HepG2 (cell line): ENCODE measurements around the gene ZDHHC14. TPM values are rescaled to one million over a fixed set of nuclear protein-coding genes. Genes with fewer than 3 reads are reported as not detected.

Experiments
- ATF5 ChIP-seq: sonication (generic); formaldehyde crosslinking; IDR thresholded peaks from 2 replicates; pipeline ENCODE4 v1.4.0; 2020; ENCODE audit warnings: mild to moderate bottlenecking, low read depth, missing genetic modification reagents
- ATF7 ChIP-seq, 2 experiments: fragments of 450-650 bp in 1 of 2; sonication (generic) in 1 of 2; formaldehyde crosslinking in 1 of 2; IDR thresholded peaks; 2 replicates each; pipeline versions ENCODE4 v1.4.0 to v1.6.1; 2016 to 2020; ENCODE audit warnings: antibody characterized with exemption in 1 of 2, mild to moderate bottlenecking in 1 of 2, missing genetic modification reagents in 1 of 2
- CREB1 ChIP-seq, 2 experiments: fragments of 450-650 bp in 1 of 2; IDR thresholded peaks; 2 replicates each; pipeline ENCODE4 v1.6.1; 2016 to 2017; ENCODE audit warnings: control low read depth in 1 of 2, mild to moderate bottlenecking in 1 of 2, missing compliant biosample characterization in 1 of 2, missing genetic modification characterization in 1 of 2
- EZH2 ChIP-seq: conservative IDR thresholded peaks from 2 replicates; pipeline ENCODE4 v1.6.1; 2012; ENCODE audit warnings: mild to moderate bottlenecking, low read depth, low read length, moderate library complexity
- HOXA5 ChIP-seq: sonication (generic); formaldehyde crosslinking; IDR thresholded peaks from 2 replicates; pipeline ENCODE4 v1.4.0; 2020; ENCODE audit warnings: missing genetic modification reagents
- KDM1A ChIP-seq: IDR thresholded peaks from 2 replicates; pipeline ENCODE4 v1.6.1; 2016; ENCODE audit warnings: missing compliant biosample characterization
- KDM5A ChIP-seq: fragments of 200-600 bp; sonication (generic); IDR thresholded peaks from 2 replicates; pipeline ENCODE4 v1.7.0; 2018; ENCODE audit warnings: antibody characterized with exemption, mild to moderate bottlenecking, low read length, borderline replicate concordance
- NCOA1 ChIP-seq: sonication (generic); formaldehyde crosslinking; IDR thresholded peaks from 2 replicates; pipeline ENCODE4 v1.9.0; 2021; ENCODE audit warnings: missing genetic modification reagents
- NR1H2 ChIP-seq: sonication (generic); formaldehyde crosslinking; IDR thresholded peaks from 2 replicates; pipeline ENCODE4 v1.8.1; 2022; ENCODE audit warnings: low read depth, missing genetic modification reagents, borderline replicate concordance
- PBX2 ChIP-seq: IDR thresholded peaks from 2 replicates; pipeline ENCODE4 v1.6.1; 2016; ENCODE audit warnings: control low read depth
- POGZ ChIP-seq: sonication (generic); formaldehyde crosslinking; IDR thresholded peaks from 2 replicates; pipeline ENCODE4 v1.4.0; 2020; ENCODE audit warnings: mild to moderate bottlenecking, missing genetic modification reagents
- RFX1 ChIP-seq: fragments of 450-650 bp; IDR thresholded peaks from 2 replicates; pipeline ENCODE4 v1.6.1; 2017
- RXRA ChIP-seq: sonication (generic); formaldehyde crosslinking; IDR thresholded peaks from 2 replicates; pipeline ENCODE4 v1.5.1; 2020; ENCODE audit warnings: missing genetic modification reagents
- SMARCE1 ChIP-seq: fragments of 450-650 bp; IDR thresholded peaks from 2 replicates; pipeline ENCODE4 v1.6.1; 2017; ENCODE audit warnings: borderline replicate concordance
- STAT6 ChIP-seq: sonication (generic); formaldehyde crosslinking; IDR thresholded peaks from 2 replicates; pipeline ENCODE4 v1.4.0; 2020; ENCODE audit warnings: missing genetic modification reagents, mild to moderate bottlenecking, borderline replicate concordance
- TBP ChIP-seq: sonication (generic); formaldehyde crosslinking; IDR thresholded peaks from 2 replicates; pipeline ENCODE4 v1.5.0; 2020; ENCODE audit warnings: missing genetic modification reagents
- TEF ChIP-seq: sonication (generic); formaldehyde crosslinking; IDR thresholded peaks from 2 replicates; pipeline ENCODE4 v1.5.0; 2020; ENCODE audit warnings: missing genetic modification reagents
- TFDP2 ChIP-seq: sonication (generic); formaldehyde crosslinking; IDR thresholded peaks from 2 replicates; pipeline ENCODE4 v1.4.0; 2020; ENCODE audit warnings: missing genetic modification reagents
- U2AF2 ChIP-seq: fragments of 200-400 bp; formaldehyde crosslinking; IDR thresholded peaks from 2 replicates; pipeline ENCODE4 v1.6.1; 2017; ENCODE audit warnings: low read depth, mild to moderate bottlenecking, low read length
- ZNF335 ChIP-seq: sonication (generic); formaldehyde crosslinking; IDR thresholded peaks from 2 replicates; pipeline ENCODE4 v1.4.0; 2020; ENCODE audit warnings: missing genetic modification reagents
- ZNF354B ChIP-seq: sonication (generic); formaldehyde crosslinking; IDR thresholded peaks from 2 replicates; pipeline ENCODE4 v1.8.0; 2022; ENCODE audit warnings: mild to moderate bottlenecking, missing genetic modification reagents
- ZNF430 ChIP-seq: sonication (generic); formaldehyde crosslinking; IDR thresholded peaks from 2 replicates; pipeline ENCODE4 v1.9.0; 2021; ENCODE audit warnings: mild to moderate bottlenecking, missing genetic modification reagents
- ZNF841 ChIP-seq: sonication (generic); formaldehyde crosslinking; IDR thresholded peaks from 2 replicates; pipeline ENCODE4 v1.8.1; 2023; ENCODE audit warnings: missing genetic modification reagents, borderline replicate concordance
- ZSCAN12 ChIP-seq: sonication (generic); formaldehyde crosslinking; IDR thresholded peaks from 2 replicates; pipeline ENCODE4 v1.9.0; 2021; ENCODE audit warnings: mild to moderate bottlenecking, missing genetic modification reagents
- ZSCAN22 ChIP-seq: sonication (generic); formaldehyde crosslinking; IDR thresholded peaks from 2 replicates; pipeline ENCODE4 v1.4.0; 2020; ENCODE audit warnings: mild to moderate bottlenecking, missing genetic modification reagents
- polyA plus RNA-seq, 8 experiments: library from polyadenylated mRNA; depleted of rRNA in 3 of 8; stranded (reverse) in 7 of 8; unstranded in 1 of 8; fragments of >200 nt; fragmentation: Illumina TruSeq in 4 of 8; extraction: Trizol in 4 of 8; gene quantifications; 2 replicates each; pipeline versions ENCODE4 v1.2.1 to v1.2.3, GENCODE V29; 2011 to 2016; ENCODE audit warnings: low read depth in 4 of 8, missing spikeins in 1 of 8, mixed read lengths in 1 of 8; ENCODE audit not compliant: insufficient read depth in 1 of 8
- total RNA-seq, 5 experiments: library from RNA; depleted of rRNA; stranded (reverse); fragments of >200 nt; fragmentation: Illumina TruSeq; extraction: Trizol; gene quantifications; 2 replicates each; pipeline ENCODE4 v1.2.3, GENCODE V29; 2016; ENCODE audit warnings: low read depth in 1 of 5

The ZDHHC14 gene
- total and polyA plus RNA-seq, 2 of the 13 experiments (the other 11 are each of a cell fraction or from before 2014, with no cell fraction given), result 3.7 to 9.5 TPM

- TF ChIP-seq CREB1 (IDR thresholded peaks at IDR 0.05), result no peak
- no peak for TF ChIP-seq CREB1 (CRISPR knock-in tag; IDR thresholded peaks at IDR 0.05)
- TF ChIP-seq ZNF335, result no peak
- no peak for TF ChIP-seq PBX2 (CRISPR knock-in tag)
- no peak for TF ChIP-seq TFDP2 (CRISPR knock-in tag)
- peak; percentile 61; the same call in 1 of the 2 replicates for TF ChIP-seq POGZ (CRISPR knock-in tag)
- no peak for TF ChIP-seq ZNF841 (CRISPR knock-in tag)
- no peak for TF ChIP-seq RFX1
- no peak for TF ChIP-seq TBP (CRISPR knock-in tag)
- TF ChIP-seq RXRA (CRISPR knock-in tag), result no peak
- no peak for TF ChIP-seq ZSCAN22 (CRISPR knock-in tag)
- TF ChIP-seq U2AF2, result no peak
- TF ChIP-seq ZNF430 (CRISPR knock-in tag), result no peak
- no peak for TF ChIP-seq KDM1A (CRISPR knock-in tag)
- no peak for TF ChIP-seq HOXA5 (CRISPR knock-in tag)
- no peak for TF ChIP-seq ATF7 (IDR thresholded peaks at IDR 0.05)
- no peak for TF ChIP-seq ATF7 (CRISPR knock-in tag; IDR thresholded peaks at IDR 0.05)
- TF ChIP-seq ZNF354B (CRISPR knock-in tag), result no peak
- TF ChIP-seq NR1H2 (CRISPR knock-in tag), result no peak
- no peak for TF ChIP-seq KDM5A
- TF ChIP-seq SMARCE1, result no peak
- no peak for TF ChIP-seq EZH2
- TF ChIP-seq ATF5 (CRISPR knock-in tag), result no peak
- TF ChIP-seq STAT6 (CRISPR knock-in tag), result no peak
- TF ChIP-seq NCOA1 (CRISPR knock-in tag), result no peak
- no peak for TF ChIP-seq ZSCAN12 (CRISPR knock-in tag)
- TF ChIP-seq TEF (CRISPR knock-in tag), result no peak
These were observed 216.7 kb downstream of the ZDHHC14 start (continued) for GRCh38 chr6:157597461-157598312.
